ENCODE results near the gene CCDC85A.

CCDC85A gene

GRCh38 chr2:56313500-56313921 lies 129.7 kb downstream of the CCDC85A start:
- H3K9ac ChIP-seq (ENCODE audit: low read length), result no peak overlapping the region
- peaks cover 3% of the 10 kb centered on the region for H3K9me3 ChIP-seq (ENCODE audit: control insufficient read depth, low read length)
- peaks cover 16% of the 10 kb centered on the region for H3K4me1 ChIP-seq (ENCODE audit: control insufficient read depth, insufficient read depth, low read length)
- no peak overlapping the region for H3K4me3 ChIP-seq (ENCODE audit: low read length)
- DNase-seq (ENCODE audit: low read depth), result no peak
- no peaks in the 10 kb centered on the region for H3K27me3 ChIP-seq (replicated peaks; ENCODE audit: control insufficient read depth, insufficient read depth, low read length)
- H3K36me3 ChIP-seq (ENCODE audit: control insufficient read depth, insufficient read depth, low read length, severe bottlenecking), result no peaks in the 10 kb centered on the region

GRCh38 chr2:56314371-56314770 lies 130.6 kb downstream of the CCDC85A start:
- peaks cover 16% of the 10 kb centered on the region for H3K4me1 ChIP-seq (ENCODE audit: control insufficient read depth, insufficient read depth, low read length)
- H3K4me3 ChIP-seq (ENCODE audit: low read length), result no peak overlapping the region
- no peaks in the 10 kb centered on the region for H3K27me3 ChIP-seq (replicated peaks; ENCODE audit: control insufficient read depth, insufficient read depth, low read length)
- DNase-seq (ENCODE audit: low read depth), result no peak
- H3K9ac ChIP-seq (ENCODE audit: low read length), result no peak overlapping the region
- no peaks in the 10 kb centered on the region for H3K9me3 ChIP-seq (ENCODE audit: control insufficient read depth, low read length)
- H3K36me3 ChIP-seq (ENCODE audit: control insufficient read depth, insufficient read depth, low read length, severe bottlenecking), result no peaks in the 10 kb centered on the region

GRCh38 chr2:56314796-56315195 lies 131.0 kb downstream of the CCDC85A start:
- Histone ChIP-seq H3K4me3 (ENCODE audit: low read length) (no peak overlapping the region), H3K4me1 (ENCODE audit: control insufficient read depth, insufficient read depth, low read length) (peaks cover 16% of the 10 kb centered on the region), H3K9ac (ENCODE audit: low read length) (no peak overlapping the region), H3K9me3 (ENCODE audit: control insufficient read depth, low read length) (no peaks in the 10 kb centered on the region), H3K27me3 (replicated peaks; ENCODE audit: control insufficient read depth, insufficient read depth, low read length) (no peaks in the 10 kb centered on the region), H3K36me3 (ENCODE audit: control insufficient read depth, insufficient read depth, low read length, severe bottlenecking) (no peaks in the 10 kb centered on the region)
- DNase-seq (ENCODE audit: low read depth), result peak; percentile 46

GRCh38 chr2:56315376-56315775 lies 131.6 kb downstream of the CCDC85A start:
- DNase-seq (ENCODE audit: low read depth), result peak; percentile 72
- Histone ChIP-seq H3K9me3 (ENCODE audit: control insufficient read depth, low read length) (no peaks in the 10 kb centered on the region), H3K4me1 (ENCODE audit: control insufficient read depth, insufficient read depth, low read length) (peaks cover 16% of the 10 kb centered on the region), H3K36me3 (ENCODE audit: control insufficient read depth, insufficient read depth, low read length, severe bottlenecking) (no peaks in the 10 kb centered on the region), H3K9ac (ENCODE audit: low read length) (no peak overlapping the region), H3K4me3 (ENCODE audit: low read length) (no peak overlapping the region), H3K27me3 (replicated peaks; ENCODE audit: control insufficient read depth, insufficient read depth, low read length) (no peaks in the 10 kb centered on the region)

DNA sequence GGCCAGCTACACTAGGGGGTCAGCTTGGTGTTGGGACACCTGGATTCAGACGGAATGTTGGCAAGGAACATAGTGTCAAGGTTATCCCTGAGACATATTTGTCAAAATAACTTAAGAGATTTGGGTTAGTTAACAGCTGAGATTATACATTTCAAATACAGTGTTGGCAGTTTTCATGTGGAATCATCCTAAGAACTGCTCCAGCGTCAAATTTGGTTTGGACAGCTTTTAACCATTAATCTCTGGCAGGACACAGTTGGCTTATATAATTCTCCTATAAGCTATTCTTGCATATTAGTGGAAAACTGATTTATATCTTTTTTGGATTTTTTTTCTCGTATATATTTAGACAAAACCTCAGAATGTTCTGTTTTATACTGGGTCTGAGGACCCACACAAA lies 132.2 kb downstream of the CCDC85A start:
- Histone ChIP-seq H3K9me3 (ENCODE audit: control insufficient read depth, low read length) (no peaks in the 10 kb centered on the region), H3K4me1 (ENCODE audit: control insufficient read depth, insufficient read depth, low read length) (peaks cover 16% of the 10 kb centered on the region), H3K27me3 (replicated peaks; ENCODE audit: control insufficient read depth, insufficient read depth, low read length) (no peaks in the 10 kb centered on the region), H3K9ac (ENCODE audit: low read length) (no peak overlapping the region), H3K4me3 (ENCODE audit: low read length) (no peak overlapping the region), H3K36me3 (ENCODE audit: control insufficient read depth, insufficient read depth, low read length, severe bottlenecking) (no peaks in the 10 kb centered on the region)
- no peak for DNase-seq (ENCODE audit: low read depth)

GRCh38 chr2:56318147-56318546 lies 134.4 kb downstream of the CCDC85A start:
- Histone ChIP-seq H3K9ac (ENCODE audit: low read length) (no peak overlapping the region), H3K4me3 (ENCODE audit: low read length) (no peak overlapping the region), H3K4me1 (ENCODE audit: control insufficient read depth, insufficient read depth, low read length) (peaks cover 16% of the 10 kb centered on the region), H3K9me3 (ENCODE audit: control insufficient read depth, low read length) (no peaks in the 10 kb centered on the region), H3K27me3 (replicated peaks; ENCODE audit: control insufficient read depth, insufficient read depth, low read length) (no peaks in the 10 kb centered on the region), H3K36me3 (ENCODE audit: control insufficient read depth, insufficient read depth, low read length, severe bottlenecking) (no peaks in the 10 kb centered on the region)
- DNase-seq (ENCODE audit: low read depth), result no peak

DNA sequence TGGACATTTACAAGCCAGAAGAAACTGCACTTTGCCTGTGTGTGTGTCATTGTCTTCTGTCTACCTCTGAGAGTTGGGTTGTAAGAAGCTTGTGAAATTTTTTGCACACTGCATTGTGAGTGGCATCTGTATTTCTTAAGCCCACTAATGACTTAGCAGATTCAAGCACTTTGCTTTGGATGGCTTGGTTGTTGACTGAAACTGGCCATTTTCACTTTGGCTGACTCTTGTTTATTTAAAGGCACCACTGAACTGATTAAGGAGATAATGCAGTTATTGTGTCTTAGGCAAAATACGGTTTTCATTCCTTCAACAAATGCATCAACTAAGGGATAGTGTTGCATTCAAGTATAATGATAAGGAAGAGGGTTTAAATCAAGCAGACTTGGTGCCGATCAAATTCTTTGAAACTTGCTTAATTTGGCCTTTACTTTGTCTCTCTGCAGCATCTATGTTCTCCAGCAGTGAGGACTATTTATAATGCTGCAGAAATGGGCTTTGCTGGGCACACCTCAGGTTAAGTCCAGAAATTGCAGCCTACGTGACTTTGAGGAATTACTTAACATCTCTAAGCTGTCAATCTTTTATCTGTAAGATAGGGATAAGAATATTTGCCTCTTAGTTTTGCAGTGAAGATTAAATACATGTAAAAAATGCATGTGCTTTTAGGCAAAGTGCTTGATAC lies 142.0 kb downstream of the CCDC85A start:
- H3K27me3 ChIP-seq (replicated peaks; ENCODE audit: control insufficient read depth, insufficient read depth, low read length), result no peaks in the 10 kb centered on the region
- no peaks in the 10 kb centered on the region for H3K36me3 ChIP-seq (ENCODE audit: control insufficient read depth, insufficient read depth, low read length, severe bottlenecking)
- DNase-seq (ENCODE audit: low read depth), result no peak
- H3K9ac ChIP-seq (ENCODE audit: low read length), result no peak overlapping the region
- H3K4me1 ChIP-seq (ENCODE audit: control insufficient read depth, insufficient read depth, low read length), result no peaks in the 10 kb centered on the region
- H3K9me3 ChIP-seq (ENCODE audit: control insufficient read depth, low read length), result no peaks in the 10 kb centered on the region
- H3K4me3 ChIP-seq (ENCODE audit: low read length), result no peak overlapping the region

DNA sequence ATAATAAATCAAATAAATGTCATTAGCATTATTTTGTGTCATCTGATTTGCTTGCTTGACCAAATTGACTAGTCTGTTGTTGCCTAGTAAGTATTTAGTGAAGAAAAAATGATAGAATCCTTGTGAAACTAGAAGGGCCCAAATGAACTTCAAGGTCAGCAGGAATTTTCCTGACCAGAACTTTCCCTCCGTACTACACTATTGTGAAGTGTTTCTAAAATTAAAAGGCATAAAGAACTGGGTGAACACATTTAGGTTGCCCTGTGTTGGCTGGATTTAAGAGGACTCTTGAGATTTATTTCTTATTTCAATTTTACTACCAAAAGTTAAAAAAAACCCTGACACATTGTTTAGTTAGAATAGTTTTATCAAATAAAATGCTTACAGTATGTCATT lies 142.6 kb downstream of the CCDC85A start:
- no peaks in the 10 kb centered on the region for H3K27me3 ChIP-seq (replicated peaks; ENCODE audit: control insufficient read depth, insufficient read depth, low read length)
- H3K9me3 ChIP-seq (ENCODE audit: control insufficient read depth, low read length), result no peaks in the 10 kb centered on the region
- no peak for DNase-seq (ENCODE audit: low read depth)
- no peaks in the 10 kb centered on the region for H3K4me1 ChIP-seq (ENCODE audit: control insufficient read depth, insufficient read depth, low read length)
- no peak overlapping the region for H3K9ac ChIP-seq (ENCODE audit: low read length)
- no peaks in the 10 kb centered on the region for H3K36me3 ChIP-seq (ENCODE audit: control insufficient read depth, insufficient read depth, low read length, severe bottlenecking)
- no peak overlapping the region for H3K4me3 ChIP-seq (ENCODE audit: low read length)

- Histone ChIP-seq H3K4me1 (ENCODE audit: control insufficient read depth, insufficient read depth, low read length) (peaks cover 29% of the 10 kb centered on the region), H3K36me3 (ENCODE audit: control insufficient read depth, insufficient read depth, low read length, severe bottlenecking) (no peaks in the 10 kb centered on the region), H3K9ac (ENCODE audit: low read length) (no peak overlapping the region), H3K27me3 (replicated peaks; ENCODE audit: control insufficient read depth, insufficient read depth, low read length) (no peaks in the 10 kb centered on the region), H3K4me3 (ENCODE audit: low read length) (no peak overlapping the region), H3K9me3 (ENCODE audit: control insufficient read depth, low read length) (no peaks in the 10 kb centered on the region)
- DNase-seq (ENCODE audit: low read depth), result no peak
Observed at GRCh38 chr2:56331810-56332209, 148.0 kb downstream of the CCDC85A start.

DNA sequence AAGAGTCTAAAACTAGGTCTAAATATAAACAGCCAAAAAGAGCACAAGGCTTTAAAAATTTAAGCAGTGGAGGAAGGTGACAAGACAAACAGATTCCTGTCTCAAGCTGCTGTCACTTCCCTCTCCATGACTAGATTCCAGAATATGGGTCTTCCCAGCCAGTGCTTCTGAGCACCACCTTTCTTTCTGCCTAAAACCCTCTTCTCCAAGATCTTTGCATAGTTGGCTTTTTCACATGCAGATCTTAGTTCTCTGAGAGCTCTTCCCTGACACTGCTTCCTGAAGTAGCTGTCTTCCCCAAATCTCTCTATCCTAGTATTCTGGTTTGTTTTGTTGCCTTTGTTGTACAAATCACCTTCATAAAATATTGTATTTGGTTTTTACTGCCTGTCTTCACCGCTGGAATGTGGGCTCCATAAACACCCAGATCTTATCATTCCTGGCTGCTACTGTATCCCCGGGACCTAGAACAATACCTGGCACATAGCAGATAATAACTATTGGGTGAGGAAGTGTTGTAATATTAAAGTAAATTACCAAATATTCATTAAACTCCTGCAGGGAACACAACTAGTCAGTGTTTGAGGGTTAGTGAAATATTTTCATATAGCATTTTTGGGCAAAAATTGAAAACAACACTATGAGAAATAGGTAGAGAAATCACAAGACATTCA lies 150.2 kb downstream of the CCDC85A start:
- no peak for DNase-seq (ENCODE audit: low read depth)
- Histone ChIP-seq H3K4me3 (ENCODE audit: low read length) (peak overlapping the region; percentile 49), H3K9me3 (ENCODE audit: control insufficient read depth, low read length) (no peaks in the 10 kb centered on the region), H3K9ac (ENCODE audit: low read length) (peak overlapping the region; percentile 57), H3K36me3 (ENCODE audit: control insufficient read depth, insufficient read depth, low read length, severe bottlenecking) (no peaks in the 10 kb centered on the region), H3K4me1 (ENCODE audit: control insufficient read depth, insufficient read depth, low read length) (peaks cover 29% of the 10 kb centered on the region), H3K27me3 (replicated peaks; ENCODE audit: control insufficient read depth, insufficient read depth, low read length) (no peaks in the 10 kb centered on the region)

GRCh38 chr2:56334622-56335021 lies 150.8 kb downstream of the CCDC85A start:
- peak; percentile 62 for DNase-seq (ENCODE audit: low read depth)

More at GRCh38 chr2:56334622-56335021, 150.8 kb downstream of the CCDC85A start:
- Histone ChIP-seq H3K9me3 (ENCODE audit: control insufficient read depth, low read length) (no peaks in the 10 kb centered on the region), H3K9ac (ENCODE audit: low read length) (peak overlapping the region; percentile 57), H3K36me3 (ENCODE audit: control insufficient read depth, insufficient read depth, low read length, severe bottlenecking) (no peaks in the 10 kb centered on the region), H3K4me3 (ENCODE audit: low read length) (peak overlapping the region; percentile 49), H3K4me1 (ENCODE audit: control insufficient read depth, insufficient read depth, low read length) (peaks cover 29% of the 10 kb centered on the region), H3K27me3 (replicated peaks; ENCODE audit: control insufficient read depth, insufficient read depth, low read length) (no peaks in the 10 kb centered on the region)
